ENCODE results near the gene UGT1A10. TPM values are rescaled to one million over a fixed set of nuclear protein-coding genes. Genes with fewer than 3 reads are reported as not detected.

The UGT1A10 gene
- total and polyA plus RNA-seq, 4 donors: 0.38 TPM; not detected in 3

- WGBS, 2 donors: 62 to 64% methylated on average over 3 of the region's 3 CpGs
- Histone ChIP-seq H3K4me1 (ENCODE audit: control insufficient read depth in 1 of 2, insufficient read depth in 2 of 2, low read length in 2 of 2) (no peaks in the 10 kb centered on the region), H3K27ac (ENCODE audit: low read depth in 1 of 2, low read length in 2 of 2) (no peak overlapping the region), H3K27me3 (ENCODE audit: control insufficient read depth in 1 of 2, insufficient read depth in 2 of 2, low read length in 1 of 2) (no peaks in the 10 kb centered on the region), H3K9me3 (ENCODE audit: control insufficient read depth, low read length) (no peaks in the 10 kb centered on the region), H3K36me3 (ENCODE audit: control insufficient read depth in 1 of 2, insufficient read depth in 2 of 2, low read length in 1 of 2) (no peaks in the 10 kb centered on the region), H3K4me3 (ENCODE audit: low read length in 2 of 2) (no peak overlapping the region)
- DNase-seq: peak; percentile 9 to 43
- intact Hi-C loops (cut with DNase I): no loop called here
- ATAC-seq (ENCODE audit: low FRiP score): no peak
Observed at GRCh38 chr2:233813236-233814055, 177.2 kb downstream of the UGT1A10 start.

- H3K9me3 ChIP-seq (ENCODE audit: control insufficient read depth, low read length): no peaks in the 10 kb centered on the region
- intact Hi-C loops (cut with DNase I): no loop called here
- H3K27me3 ChIP-seq (ENCODE audit: control insufficient read depth in 1 of 2, insufficient read depth in 2 of 2, low read length in 1 of 2): no peaks in the 10 kb centered on the region
- no peak overlapping the region for H3K27ac ChIP-seq (ENCODE audit: low read depth in 1 of 2, low read length in 2 of 2)
- no peak overlapping the region for H3K4me3 ChIP-seq (ENCODE audit: low read length in 2 of 2)
- H3K4me1 ChIP-seq (ENCODE audit: control insufficient read depth in 1 of 2, insufficient read depth in 2 of 2, low read length in 2 of 2): no peaks in the 10 kb centered on the region
- WGBS, 2 donors: 52 to 61% methylated on average over 2 of the region's 2 CpGs
- ATAC-seq (ENCODE audit: low FRiP score) (no peak), DNase-seq (peak in 1 of 2 donors; percentile 15)
- no peaks in the 10 kb centered on the region for H3K36me3 ChIP-seq (ENCODE audit: control insufficient read depth in 1 of 2, insufficient read depth in 2 of 2, low read length in 1 of 2)
Observed at GRCh38 chr2:233814056-233814835, 178.0 kb downstream of the UGT1A10 start.

- DNase-seq (no peak), ATAC-seq (ENCODE audit: low FRiP score) (no peak)
- Histone ChIP-seq H3K27me3 (ENCODE audit: control insufficient read depth in 1 of 2, insufficient read depth in 2 of 2, low read length in 1 of 2) (no peaks in the 10 kb centered on the region), H3K9me3 (ENCODE audit: control insufficient read depth, low read length) (no peaks in the 10 kb centered on the region), H3K4me1 (ENCODE audit: control insufficient read depth in 1 of 2, insufficient read depth in 2 of 2, low read length in 2 of 2) (no peaks in the 10 kb centered on the region), H3K4me3 (ENCODE audit: low read length in 2 of 2) (no peak overlapping the region), H3K36me3 (ENCODE audit: control insufficient read depth in 1 of 2, insufficient read depth in 2 of 2, low read length in 1 of 2) (no peaks in the 10 kb centered on the region), H3K27ac (ENCODE audit: low read depth in 1 of 2, low read length in 2 of 2) (no peak overlapping the region)
- WGBS, 2 donors: 47 to 68% methylated on average over 6 of the region's 6 CpGs
- intact Hi-C loops (cut with DNase I): no loop called here
Observed at GRCh38 chr2:233815861-233816260, 179.6 kb downstream of the UGT1A10 start.

- Histone ChIP-seq H3K27ac (ENCODE audit: low read depth in 1 of 2, low read length in 2 of 2) (no peak overlapping the region), H3K36me3 (ENCODE audit: control insufficient read depth in 1 of 2, insufficient read depth in 2 of 2, low read length in 1 of 2) (no peaks in the 10 kb centered on the region), H3K9me3 (ENCODE audit: control insufficient read depth, low read length) (no peaks in the 10 kb centered on the region), H3K27me3 (ENCODE audit: control insufficient read depth in 1 of 2, insufficient read depth in 2 of 2, low read length in 1 of 2) (no peaks in the 10 kb centered on the region), H3K4me1 (ENCODE audit: control insufficient read depth in 1 of 2, insufficient read depth in 2 of 2, low read length in 2 of 2) (no peaks in the 10 kb centered on the region), H3K4me3 (ENCODE audit: low read length in 2 of 2) (no peak overlapping the region)
- ATAC-seq (ENCODE audit: low FRiP score) (no peak), DNase-seq (peak in 1 of 2 donors; percentile 26)
- 44 to 47% methylated on average over 2 of the region's 2 CpGs for WGBS, 2 donors
- intact Hi-C loops (cut with DNase I): no loop called here
Observed at GRCh38 chr2:233816334-233816733, 180.1 kb downstream of the UGT1A10 start.

GRCh38 chr2:233816771-233817170, 180.5 kb downstream of the UGT1A10 start:
- Histone ChIP-seq H3K4me3 (ENCODE audit: low read length in 2 of 2) (no peak overlapping the region), H3K27me3 (ENCODE audit: control insufficient read depth in 1 of 2, insufficient read depth in 2 of 2, low read length in 1 of 2) (no peaks in the 10 kb centered on the region), H3K27ac (ENCODE audit: low read depth in 1 of 2, low read length in 2 of 2) (no peak overlapping the region), H3K4me1 (ENCODE audit: control insufficient read depth in 1 of 2, insufficient read depth in 2 of 2, low read length in 2 of 2) (no peaks in the 10 kb centered on the region), H3K36me3 (ENCODE audit: control insufficient read depth in 1 of 2, insufficient read depth in 2 of 2, low read length in 1 of 2) (no peaks in the 10 kb centered on the region), H3K9me3 (ENCODE audit: control insufficient read depth, low read length) (no peaks in the 10 kb centered on the region)
- intact Hi-C loops (cut with DNase I): no loop called here
- DNase-seq: peak; percentile 21 to 34
- no peak for ATAC-seq (ENCODE audit: low FRiP score)
- WGBS, 2 donors: 80 to 88% methylated on average over 4 of the region's 4 CpGs

- WGBS, 2 donors: 81 to 90% methylated on average over 3 of the region's 3 CpGs
- Histone ChIP-seq H3K36me3 (ENCODE audit: control insufficient read depth in 1 of 2, insufficient read depth in 2 of 2, low read length in 1 of 2) (no peaks in the 10 kb centered on the region), H3K27ac (ENCODE audit: low read depth in 1 of 2, low read length in 2 of 2) (no peak overlapping the region), H3K4me1 (ENCODE audit: control insufficient read depth in 1 of 2, insufficient read depth in 2 of 2, low read length in 2 of 2) (no peaks in the 10 kb centered on the region), H3K9me3 (ENCODE audit: control insufficient read depth, low read length) (no peaks in the 10 kb centered on the region), H3K27me3 (ENCODE audit: control insufficient read depth in 1 of 2, insufficient read depth in 2 of 2, low read length in 1 of 2) (no peaks in the 10 kb centered on the region), H3K4me3 (ENCODE audit: low read length in 2 of 2) (no peak overlapping the region)
- peak; percentile 19 to 51 for DNase-seq
- ATAC-seq (ENCODE audit: low FRiP score): peak; percentile 8
- intact Hi-C loops (cut with DNase I): no loop called here
Observed at GRCh38 chr2:233817361-233817911, 181.2 kb downstream of the UGT1A10 start.

GRCh38 chr2:233817995-233818638, 181.9 kb downstream of the UGT1A10 start:
- H3K27me3 ChIP-seq (ENCODE audit: control insufficient read depth in 1 of 2, insufficient read depth in 2 of 2, low read length in 1 of 2): no peaks in the 10 kb centered on the region
- H3K9me3 ChIP-seq (ENCODE audit: control insufficient read depth, low read length): no peaks in the 10 kb centered on the region
- no peaks in the 10 kb centered on the region for H3K36me3 ChIP-seq (ENCODE audit: control insufficient read depth in 1 of 2, insufficient read depth in 2 of 2, low read length in 1 of 2)
- no peaks in the 10 kb centered on the region for H3K4me1 ChIP-seq (ENCODE audit: control insufficient read depth in 1 of 2, insufficient read depth in 2 of 2, low read length in 2 of 2)
- H3K4me3 ChIP-seq (ENCODE audit: low read length in 2 of 2): no peak overlapping the region
- intact Hi-C loops (cut with DNase I): no loop called here
- DNase-seq: peak; percentile 36 to 56
- ATAC-seq (ENCODE audit: low FRiP score): no peak
- WGBS, 2 donors: 94 to 95% methylated on average over 11 of the region's 11 CpGs
- no peak overlapping the region for H3K27ac ChIP-seq (ENCODE audit: low read depth in 1 of 2, low read length in 2 of 2)
